GM18907 (cell line): ENCODE data around the gene ALOX12.

Experiments used
- ATAC-seq: cut with Tn5 transposase; IDR thresholded peaks from one replicate; pipeline ENCODE4 v1.9.1; 2021; ENCODE audit warnings: mild to moderate bottlenecking, moderate library complexity; ENCODE audit not compliant: unreplicated experiment

The ALOX12 gene

DNA sequence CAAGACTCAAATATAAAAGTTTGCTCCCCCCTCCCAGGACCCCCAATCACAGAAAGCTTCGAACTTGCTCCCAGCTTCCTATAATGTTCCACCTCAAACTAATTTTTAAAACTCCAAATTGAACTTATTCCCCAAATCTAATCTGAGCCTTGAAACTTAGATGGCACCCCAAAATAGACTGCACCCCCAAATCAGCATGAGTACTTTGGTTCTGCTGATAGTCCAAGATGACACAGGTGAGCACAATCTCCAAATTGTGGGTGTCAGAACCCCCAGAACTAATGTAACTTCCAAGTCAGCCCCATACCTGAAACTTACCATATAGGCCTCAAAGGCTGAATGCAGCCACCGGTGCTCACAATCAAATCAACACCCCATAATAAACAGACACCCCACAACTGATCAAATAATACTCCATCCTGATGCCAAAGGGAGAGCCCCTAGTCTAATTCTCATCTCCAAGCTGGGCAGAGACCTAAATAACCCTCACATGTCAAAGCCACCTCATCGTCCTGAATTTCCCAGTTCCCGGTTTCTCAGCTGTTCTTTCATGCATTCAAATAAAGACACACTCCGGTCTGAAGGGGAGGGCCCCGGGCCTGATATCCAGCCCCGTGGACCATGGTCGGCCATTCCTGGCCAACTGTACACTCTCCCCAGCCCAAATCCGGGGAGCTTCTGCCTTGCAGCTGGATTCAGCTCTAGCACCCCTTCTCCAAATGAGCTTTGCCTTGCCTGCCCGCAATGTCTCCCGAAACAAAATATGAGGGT is 25.2 kb downstream of the ALOX12 start:
- ATAC-seq = no peak

DNA sequence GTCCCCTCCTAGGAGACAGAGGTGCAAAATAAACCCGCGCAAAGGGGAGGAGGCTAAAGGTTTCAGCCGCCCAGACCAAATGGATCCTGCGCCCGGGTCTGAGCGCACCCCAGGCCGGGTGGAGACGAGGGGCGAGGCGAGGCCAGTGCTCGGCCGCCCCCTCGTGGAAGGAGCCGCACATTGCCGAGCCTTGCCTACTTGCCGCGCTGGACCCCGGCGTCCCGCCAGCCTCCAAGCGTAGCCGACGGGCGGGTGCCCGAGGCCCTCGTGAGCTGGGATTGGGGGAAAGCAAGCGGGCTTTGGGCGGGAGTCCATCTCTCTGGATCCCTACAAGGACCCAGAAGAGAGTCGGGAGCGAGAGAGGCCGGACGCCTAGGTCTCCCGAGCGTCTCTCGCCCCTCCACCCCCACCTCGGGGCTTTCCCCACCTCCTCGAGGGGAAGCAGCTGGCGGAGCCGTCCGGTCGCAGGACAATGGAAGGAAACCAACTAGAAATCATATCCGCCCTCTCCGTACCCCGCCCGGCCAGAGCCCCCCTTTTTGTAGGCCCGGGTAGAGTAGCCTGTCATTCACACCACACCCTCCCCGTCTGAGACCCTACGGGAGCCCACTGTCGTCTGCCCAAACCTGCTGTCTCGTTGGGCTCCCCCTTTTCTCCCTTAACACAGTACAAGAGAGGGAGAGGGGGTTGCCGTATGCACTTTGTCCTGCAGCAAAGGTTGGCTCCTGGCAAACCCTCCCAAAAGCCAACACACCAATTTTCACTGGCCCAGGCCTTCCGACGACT is 26.3 kb downstream of the ALOX12 start:
- peak; percentile 69 for ATAC-seq

DNA sequence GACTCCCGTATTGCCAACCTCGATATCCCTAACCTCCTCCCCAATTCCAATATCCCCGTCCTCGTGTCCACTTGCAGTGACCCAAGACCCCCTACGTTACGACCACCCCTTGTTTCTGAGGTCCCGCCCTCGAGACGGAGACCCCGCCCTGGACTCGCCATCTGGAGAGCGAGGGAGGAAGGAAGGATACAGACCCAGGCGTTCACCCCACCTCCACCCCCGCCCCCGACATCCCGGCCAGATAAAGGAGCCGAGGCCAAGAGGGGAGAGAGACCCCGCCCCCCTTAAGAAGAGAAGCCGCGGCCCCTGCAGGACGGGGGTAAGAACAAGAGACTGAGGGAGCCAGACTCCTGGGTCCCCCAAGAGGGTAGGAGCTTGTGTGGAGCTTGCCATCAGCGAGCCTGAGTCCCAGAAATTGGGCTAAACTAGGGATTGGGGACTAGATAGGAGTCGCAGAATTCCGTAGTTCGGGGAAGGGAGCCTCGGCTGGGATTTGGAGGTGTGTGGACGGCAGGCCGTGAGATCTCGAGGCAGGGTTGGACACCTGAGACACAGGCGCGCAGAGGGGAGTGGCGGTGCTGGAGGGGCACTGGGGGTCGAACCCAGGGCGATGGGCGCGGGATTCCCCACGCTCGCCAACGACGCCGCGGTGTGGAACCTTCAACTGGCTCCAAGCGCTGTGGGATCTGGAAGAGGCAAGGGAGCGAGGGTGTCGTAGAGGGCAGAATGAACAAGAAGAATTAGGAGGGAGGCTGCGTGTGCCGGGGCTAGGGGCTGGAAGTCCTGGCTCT is 27.1 kb downstream of the ALOX12 start, which contains the start of gene BCL6B:
TSS of gene BCL6B (plus strand) at position 270 of the 791 bp plus-strand sequence. CDS start 622 bp downstream, outside the sequence.
- no peak for ATAC-seq

DNA sequence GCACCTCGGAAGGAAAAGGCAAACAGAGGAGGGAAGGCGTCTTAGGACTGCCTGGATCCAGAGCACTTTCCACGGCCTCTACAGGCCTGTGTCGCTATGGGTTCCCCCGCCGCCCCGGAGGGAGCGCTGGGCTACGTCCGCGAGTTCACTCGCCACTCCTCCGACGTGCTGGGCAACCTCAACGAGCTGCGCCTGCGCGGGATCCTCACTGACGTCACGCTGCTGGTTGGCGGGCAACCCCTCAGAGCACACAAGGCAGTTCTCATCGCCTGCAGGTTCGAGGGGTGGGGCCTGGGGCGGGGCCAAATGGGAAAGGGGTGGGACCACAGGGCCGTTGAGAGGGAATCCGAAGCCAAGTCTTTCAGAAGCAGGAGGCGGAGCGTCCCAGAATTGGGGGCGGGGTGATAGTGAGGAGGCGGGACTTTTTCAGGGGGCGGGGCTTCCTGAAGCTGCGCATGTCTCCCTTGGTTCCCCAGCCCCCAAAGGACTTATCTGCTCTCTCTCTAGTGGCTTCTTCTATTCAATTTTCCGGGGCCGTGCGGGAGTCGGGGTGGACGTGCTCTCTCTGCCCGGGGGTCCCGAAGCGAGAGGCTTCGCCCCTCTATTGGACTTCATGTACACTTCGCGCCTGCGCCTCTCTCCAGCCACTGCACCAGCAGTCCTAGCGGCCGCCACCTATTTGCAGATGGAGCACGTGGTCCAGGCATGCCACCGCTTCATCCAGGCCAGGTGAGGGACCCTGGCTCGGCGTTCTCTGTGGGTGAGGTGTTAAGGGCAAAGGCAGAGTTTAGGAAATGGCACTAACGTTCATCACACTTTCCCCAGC is 27.9 kb downstream of the ALOX12 start:
- ATAC-seq = no peak

DNA sequence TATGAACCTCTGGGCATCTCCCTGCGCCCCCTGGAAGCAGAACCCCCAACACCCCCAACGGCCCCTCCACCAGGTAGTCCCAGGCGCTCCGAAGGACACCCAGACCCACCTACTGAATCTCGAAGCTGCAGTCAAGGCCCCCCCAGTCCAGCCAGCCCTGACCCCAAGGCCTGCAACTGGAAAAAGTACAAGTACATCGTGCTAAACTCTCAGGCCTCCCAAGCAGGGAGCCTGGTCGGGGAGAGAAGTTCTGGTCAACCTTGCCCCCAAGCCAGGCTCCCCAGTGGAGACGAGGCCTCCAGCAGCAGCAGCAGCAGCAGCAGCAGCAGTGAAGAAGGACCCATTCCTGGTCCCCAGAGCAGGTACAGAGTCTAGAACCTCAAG is 28.5 kb downstream of the ALOX12 start:
- no peak for ATAC-seq

DNA sequence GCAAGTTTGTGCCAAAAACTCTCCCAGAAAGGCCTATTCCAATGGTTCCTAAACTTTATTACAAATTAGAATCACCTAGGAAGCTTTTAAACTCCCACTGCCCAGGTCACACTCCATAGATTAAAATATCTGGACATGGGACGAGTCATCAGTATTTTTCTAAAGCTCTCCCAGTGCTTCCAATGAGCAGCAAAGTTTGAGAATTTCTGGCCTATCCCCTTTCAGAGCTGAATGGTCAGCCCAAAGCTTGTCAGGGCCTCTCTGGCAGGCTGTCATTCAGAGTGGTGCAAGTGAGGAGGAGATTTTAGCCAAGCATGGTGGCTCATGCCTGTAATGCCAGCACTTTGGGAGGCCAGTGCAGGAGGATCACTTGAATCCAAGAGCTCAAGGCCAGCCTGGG is 29.4 kb downstream of the ALOX12 start:
- no peak for ATAC-seq

DNA sequence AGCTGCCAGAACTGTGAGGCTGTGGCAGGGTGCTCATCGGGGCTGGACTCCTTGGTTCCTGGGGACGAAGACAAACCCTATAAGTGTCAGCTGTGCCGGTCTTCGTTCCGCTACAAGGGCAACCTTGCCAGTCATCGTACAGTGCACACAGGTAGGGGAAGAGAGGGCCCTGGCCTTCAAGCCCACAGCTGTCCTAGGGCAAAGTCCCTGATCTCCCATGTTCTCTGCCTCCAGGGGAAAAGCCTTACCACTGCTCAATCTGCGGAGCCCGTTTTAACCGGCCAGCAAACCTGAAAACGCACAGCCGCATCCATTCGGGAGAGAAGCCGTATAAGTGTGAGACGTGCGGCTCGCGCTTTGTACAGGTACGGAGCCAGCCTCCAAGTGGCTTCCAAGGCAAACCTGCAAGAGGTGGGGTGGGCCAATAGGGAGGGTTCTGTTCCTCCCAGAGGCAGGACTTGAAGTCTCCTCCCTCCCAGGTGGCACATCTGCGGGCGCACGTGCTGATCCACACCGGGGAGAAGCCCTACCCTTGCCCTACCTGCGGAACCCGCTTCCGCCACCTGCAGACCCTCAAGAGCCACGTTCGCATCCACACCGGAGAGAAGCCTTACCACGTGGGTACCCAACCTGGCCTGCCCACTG is 30.7 kb downstream of the ALOX12 start:
- ATAC-seq = no peak

DNA sequence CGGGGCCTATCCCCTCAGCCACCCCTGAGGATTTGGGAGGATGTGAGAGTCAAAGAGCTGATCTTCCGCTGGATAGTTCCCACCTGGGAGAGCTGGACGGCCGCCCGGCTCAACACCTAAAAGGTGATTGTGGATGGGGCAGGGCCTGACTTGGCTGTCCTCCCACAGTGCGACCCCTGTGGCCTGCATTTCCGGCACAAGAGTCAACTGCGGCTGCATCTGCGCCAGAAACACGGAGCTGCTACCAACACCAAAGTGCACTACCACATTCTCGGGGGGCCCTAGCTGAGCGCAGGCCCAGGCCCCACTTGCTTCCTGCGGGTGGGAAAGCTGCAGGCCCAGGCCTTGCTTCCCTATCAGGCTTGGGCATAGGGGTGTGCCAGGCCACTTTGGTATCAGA is 31.5 kb downstream of the ALOX12 start:
- no peak for ATAC-seq

DNA sequence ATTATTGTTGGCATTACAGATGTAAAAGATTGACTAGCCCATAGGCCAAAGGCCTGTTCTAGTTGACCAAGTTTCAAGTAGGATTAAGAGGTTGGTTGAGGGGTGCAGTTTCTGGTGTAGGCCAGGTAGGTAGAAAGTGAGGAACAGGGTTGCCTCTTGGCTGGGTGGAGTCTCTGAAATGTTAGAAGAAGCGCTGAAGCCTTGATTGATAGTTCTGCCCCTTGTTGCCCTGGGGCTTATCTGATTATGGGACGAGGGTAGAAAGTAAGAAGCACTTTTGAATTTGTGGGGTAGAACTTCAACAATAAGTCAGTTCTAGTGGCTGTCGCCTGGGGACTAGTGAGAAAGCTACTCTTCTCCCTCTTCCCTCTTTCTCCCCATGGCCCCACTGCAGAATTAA is 33.2 kb downstream of the ALOX12 start:
- ATAC-seq = no peak

DNA sequence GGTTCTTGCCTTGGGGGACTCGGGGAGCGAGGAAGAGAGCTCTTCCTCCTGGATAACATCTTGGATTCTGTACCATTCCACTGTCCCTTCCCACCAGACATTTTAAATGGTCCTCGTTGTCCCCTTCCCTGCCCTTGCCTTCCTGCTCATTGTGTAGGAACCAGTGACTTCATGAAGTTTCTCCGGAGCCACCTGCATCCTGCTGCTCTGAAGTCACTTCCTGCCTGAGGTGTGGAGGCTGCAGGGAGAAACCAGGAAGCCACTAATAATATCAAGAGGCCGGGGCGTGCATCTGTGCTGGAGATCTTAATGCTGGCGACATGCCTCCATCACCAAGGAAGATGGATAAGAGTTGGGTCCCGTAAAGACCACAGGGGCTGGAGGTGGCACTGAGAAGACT is 33.8 kb downstream of the ALOX12 start:
- ATAC-seq = no peak

DNA sequence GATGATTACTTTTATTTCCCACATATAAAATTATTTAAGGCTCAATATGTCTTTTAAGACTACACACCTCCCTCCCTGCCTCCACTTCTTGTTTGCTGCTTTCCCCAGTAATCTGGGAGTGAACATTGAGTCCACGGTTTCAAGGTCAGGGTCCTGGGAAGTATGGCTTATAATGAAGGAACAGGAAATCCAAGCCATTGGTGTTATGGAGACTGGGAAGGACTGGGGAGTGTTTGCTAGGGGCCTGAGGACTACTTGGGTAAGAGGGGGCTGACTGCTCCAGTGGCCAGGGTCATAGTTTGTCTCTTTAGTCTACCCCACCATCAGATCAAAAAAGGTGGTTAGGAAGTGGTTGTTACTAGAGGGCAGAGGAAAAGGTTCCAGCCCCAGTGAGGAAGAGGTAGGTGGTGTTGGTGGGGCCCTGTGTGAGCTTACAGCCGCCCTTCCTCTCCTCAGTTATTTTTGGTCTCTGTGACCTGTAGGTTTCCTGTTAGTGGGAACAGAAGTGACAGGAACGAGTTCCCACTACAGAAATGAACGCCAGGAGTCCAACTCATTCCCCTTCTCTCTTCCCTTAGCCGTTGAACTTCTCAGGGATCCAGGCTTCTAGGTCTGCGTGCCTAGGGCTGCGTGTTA is 39.2 kb downstream of the ALOX12 start:
- ATAC-seq = peak; percentile 14

DNA sequence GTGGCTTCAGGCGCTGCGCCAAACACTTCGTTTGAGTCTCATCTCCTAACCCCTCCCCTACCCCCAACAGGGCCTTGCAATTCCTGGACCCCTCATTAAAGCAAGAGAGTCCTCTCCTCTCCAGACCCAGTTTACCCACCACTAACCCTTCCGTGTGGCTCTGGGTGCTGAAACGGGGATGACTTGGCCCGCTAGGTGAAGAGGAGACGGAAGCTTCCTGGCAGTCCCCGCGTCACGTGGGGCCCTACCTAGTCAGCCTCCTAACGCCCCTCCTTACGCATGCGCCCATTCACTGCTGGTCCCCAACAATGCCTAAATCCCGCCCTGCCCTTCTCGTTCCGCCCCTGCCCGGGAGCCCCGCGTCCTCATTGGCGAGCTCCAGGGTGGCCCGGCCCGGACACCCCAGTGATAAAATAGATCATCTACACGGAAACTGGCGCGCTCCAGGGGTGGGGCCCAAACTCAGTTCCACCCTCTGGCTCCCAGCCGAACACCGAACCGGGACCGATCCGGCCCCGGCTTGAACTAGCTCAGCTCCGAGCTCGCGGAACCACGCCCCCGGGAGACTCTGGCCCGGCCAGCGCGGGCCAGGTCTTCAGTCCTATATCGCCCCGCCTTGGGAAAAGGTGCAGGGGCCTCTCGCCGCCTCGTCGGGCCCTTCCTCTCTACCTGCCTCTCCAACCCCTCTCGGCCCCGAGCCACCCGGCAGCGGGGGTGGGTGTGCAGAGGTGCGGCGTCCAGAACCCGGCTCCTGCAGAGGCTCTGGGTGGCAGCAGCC is 39.9 kb downstream of the ALOX12 start, which contains the start of gene SLC16A13:
TSS of gene SLC16A13 (plus strand) at position 425 of the 778 bp plus-strand sequence. CDS start 368 bp downstream, outside the sequence.
- ATAC-seq = peak; percentile 88

DNA sequence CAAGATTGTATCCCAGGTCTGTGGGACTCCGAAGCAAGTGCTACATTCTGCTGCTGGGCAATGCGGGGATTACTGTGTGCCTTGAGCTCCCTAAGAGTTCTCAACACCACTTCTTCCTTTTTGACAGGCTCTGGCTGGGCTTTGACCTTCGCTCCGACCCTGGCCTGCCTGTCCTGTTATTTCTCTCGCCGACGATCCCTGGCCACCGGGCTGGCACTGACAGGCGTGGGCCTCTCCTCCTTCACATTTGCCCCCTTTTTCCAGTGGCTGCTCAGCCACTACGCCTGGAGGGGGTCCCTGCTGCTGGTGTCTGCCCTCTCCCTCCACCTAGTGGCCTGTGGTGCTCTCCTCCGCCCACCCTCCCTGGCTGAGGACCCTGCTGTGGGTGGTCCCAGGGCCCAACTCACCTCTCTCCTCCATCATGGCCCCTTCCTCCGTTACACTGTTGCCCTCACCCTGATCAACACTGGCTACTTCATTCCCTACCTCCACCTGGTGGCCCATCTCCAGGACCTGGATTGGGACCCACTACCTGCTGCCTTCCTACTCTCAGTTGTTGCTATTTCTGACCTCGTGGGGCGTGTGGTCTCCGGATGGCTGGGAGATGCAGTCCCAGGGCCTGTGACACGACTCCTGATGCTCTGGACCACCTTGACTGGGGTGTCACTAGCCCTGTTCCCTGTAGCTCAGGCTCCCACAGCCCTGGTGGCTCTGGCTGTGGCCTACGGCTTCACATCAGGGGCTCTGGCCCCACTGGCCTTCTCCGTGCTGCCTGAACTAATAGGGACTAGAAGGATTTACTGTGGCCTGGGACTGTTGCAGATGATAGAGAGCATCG is 42.4 kb downstream of the ALOX12 start:
- no peak for ATAC-seq

DNA sequence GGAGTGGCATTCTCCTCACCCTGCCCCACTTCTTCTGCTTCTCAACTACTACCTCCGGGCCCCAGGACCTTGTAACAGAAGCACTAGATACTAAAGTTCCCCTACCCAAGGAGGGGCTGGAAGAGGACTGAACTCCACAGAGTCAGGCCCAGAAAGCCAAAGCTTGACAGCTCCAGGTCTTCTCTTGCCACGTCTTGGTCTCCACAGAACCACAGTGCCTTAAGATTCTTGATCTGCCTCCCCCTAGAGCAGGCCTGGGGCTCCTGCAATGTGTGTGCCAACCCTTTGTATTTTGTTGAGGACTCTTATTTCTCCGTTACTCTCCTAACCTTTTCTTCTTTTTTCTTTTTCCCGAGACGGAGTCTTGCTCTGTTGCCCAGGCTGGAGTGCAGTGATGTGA is 44.0 kb downstream of the ALOX12 start:
- ATAC-seq = no peak

DNA sequence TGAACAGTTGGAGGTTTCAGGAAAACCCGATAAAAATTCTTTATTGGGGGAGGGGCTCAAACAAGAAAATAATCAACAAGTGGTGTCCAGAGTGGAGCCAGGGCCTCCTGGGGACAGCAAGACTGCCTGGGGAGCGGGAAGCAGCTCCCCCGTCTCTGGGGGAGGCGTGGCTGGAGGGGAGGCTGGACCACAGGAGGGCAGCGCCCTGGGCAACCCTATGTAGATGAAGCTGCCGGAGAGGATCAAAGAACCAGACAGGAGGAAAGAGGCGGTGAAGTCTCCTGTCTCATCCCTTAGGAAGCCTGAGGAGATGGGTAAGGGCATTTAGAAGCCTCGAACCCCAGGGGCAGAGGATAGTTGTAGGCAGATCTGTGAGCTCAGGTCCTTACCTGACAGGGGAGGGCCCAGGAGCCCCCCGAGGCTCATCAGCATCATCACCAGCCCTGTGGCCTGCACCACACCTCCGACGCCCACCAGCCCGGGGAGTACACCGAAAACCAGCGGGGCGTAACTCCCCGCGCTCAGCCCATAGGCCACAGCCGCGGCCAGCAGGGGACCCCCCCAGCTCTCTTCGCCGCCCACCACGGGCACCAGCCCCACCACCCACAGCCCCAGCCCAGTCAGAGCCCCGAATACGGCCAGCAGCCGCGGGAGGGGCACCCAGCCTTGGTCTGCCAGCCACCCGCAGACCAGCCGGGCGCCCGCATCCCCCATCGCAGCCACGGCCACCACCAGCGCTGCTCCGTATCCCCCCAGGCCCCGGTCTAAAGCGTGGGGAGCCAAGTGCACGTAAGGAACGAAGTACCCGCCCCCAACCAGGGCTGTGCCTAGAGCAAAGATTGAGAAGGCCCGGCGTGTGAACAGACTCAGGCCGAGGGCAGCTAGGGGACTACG is 46.0 kb downstream of the ALOX12 start:
- no peak for ATAC-seq

DNA sequence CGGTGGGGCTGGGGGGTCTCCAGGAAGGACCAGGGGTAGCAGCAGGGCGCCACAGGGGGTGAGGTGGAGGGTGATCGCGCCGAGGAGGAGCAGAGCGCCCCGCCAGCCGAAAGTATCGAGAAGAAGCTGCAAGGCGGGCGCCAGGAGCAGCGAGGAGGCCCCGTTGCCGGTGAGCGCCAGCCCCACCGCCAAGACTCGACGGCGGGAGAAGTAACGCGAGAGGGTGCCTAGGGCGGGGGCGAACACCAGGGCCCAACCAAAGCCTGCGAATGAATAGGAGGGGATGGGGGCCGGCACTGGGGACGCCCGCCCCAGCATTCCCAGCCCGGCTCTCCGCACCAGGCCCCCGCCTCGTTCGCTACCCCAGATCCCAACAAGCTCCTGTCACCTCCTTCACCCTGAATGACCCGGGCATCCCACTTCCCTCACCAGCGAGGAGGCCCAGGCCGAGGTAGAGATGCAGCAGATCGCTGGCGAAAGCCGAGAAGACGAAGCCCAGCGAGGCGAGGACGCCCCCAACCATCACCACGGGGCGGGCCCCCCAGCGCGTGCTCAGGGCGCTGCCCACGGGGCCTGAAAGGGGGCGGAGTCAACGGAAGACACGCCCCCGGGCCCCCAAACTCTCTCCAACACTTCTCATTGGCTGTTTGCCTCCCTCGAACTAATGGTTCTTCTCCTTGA is 46.8 kb downstream of the ALOX12 start:
- ATAC-seq = no peak
